Liver (tissue), 9 donors: Measurements from ENCODE around the gene PDGFB. TPM values are rescaled to one million over a fixed set of nuclear protein-coding genes. Genes with fewer than 3 reads are reported as not detected.

Experiments used
- DNase-seq: peaks from one replicate; pipeline ENCODE4 v3.0.0-alpha.2; 2017; ENCODE audit warnings: low spot score
- H3K27ac ChIP-seq, 2 donors: one replicate each; pipeline ENCODE4 v1.7.0; 2013; ENCODE audit warnings: inconsistent platforms in 2 of 2, low read length in 2 of 2, control low read depth in 1 of 2, low read depth in 1 of 2, mild to moderate bottlenecking in 1 of 2
- H3K27me3 ChIP-seq, 4 donors: one replicate each; pipeline versions ENCODE4 v1.6.1 to v1.7.0; 2013; ENCODE audit warnings: low read length in 3 of 4, inconsistent platforms in 1 of 4, mild to moderate bottlenecking in 1 of 4, moderate library complexity in 1 of 4; ENCODE audit not compliant: control insufficient read depth in 4 of 4, insufficient read depth in 4 of 4
- H3K36me3 ChIP-seq, 4 donors: one replicate each; pipeline versions ENCODE4 v1.6.1 to v1.7.0; 2013; ENCODE audit warnings: low read length in 3 of 4, mild to moderate bottlenecking in 3 of 4, low read depth in 1 of 4, moderate library complexity in 1 of 4; ENCODE audit not compliant: control insufficient read depth in 4 of 4, insufficient read depth in 3 of 4
- H3K4me1 ChIP-seq, 4 donors: one replicate each; pipeline versions ENCODE4 v1.6.1 to v1.7.0; 2013; ENCODE audit warnings: low read length in 3 of 4, mild to moderate bottlenecking in 3 of 4, moderate library complexity in 1 of 4; ENCODE audit not compliant: control insufficient read depth in 4 of 4, insufficient read depth in 4 of 4
- H3K4me3 ChIP-seq, 3 donors: one replicate each; pipeline versions ENCODE4 v1.6.1 to v1.7.0; 2013; ENCODE audit warnings: low read length in 3 of 3, control low read depth in 1 of 3, low read depth in 1 of 3, mild to moderate bottlenecking in 1 of 3
- H3K9ac ChIP-seq, 2 donors: one replicate each; pipeline ENCODE4 v1.7.0; 2013; ENCODE audit warnings: low read length in 2 of 2, mild to moderate bottlenecking in 2 of 2, moderate library complexity in 2 of 2, control low read depth in 1 of 2, low read depth in 1 of 2
- H3K9me3 ChIP-seq, 4 donors: one replicate each; pipeline versions ENCODE4 v1.6.1 to v1.7.0; 2013; ENCODE audit warnings: low read length in 3 of 4; ENCODE audit not compliant: control insufficient read depth in 4 of 4
- FOXA1 ChIP-seq: IDR thresholded peaks from 2 replicates; pipeline ENCODE4 v1.6.1; 2016; ENCODE audit warnings: antibody characterized with exemption
- FOXA2 ChIP-seq: IDR thresholded peaks from 2 replicates; pipeline ENCODE4 v1.6.1; 2016; ENCODE audit warnings: antibody characterized with exemption
- GABPA ChIP-seq, 2 donors: IDR thresholded peaks in 1 of 2; conservative IDR thresholded peaks in 1 of 2; 2 replicates each; pipeline ENCODE4 v1.6.1; 2016; ENCODE audit warnings: antibody characterized with exemption in 2 of 2, mild to moderate bottlenecking in 1 of 2, moderate library complexity in 1 of 2
- HNF4A ChIP-seq, 2 donors: conservative IDR thresholded peaks; 2 replicates each; pipeline ENCODE4 v1.6.1; 2016; ENCODE audit warnings: antibody characterized with exemption in 2 of 2, mild to moderate bottlenecking in 2 of 2
- HNF4G ChIP-seq: IDR thresholded peaks from 2 replicates; pipeline ENCODE4 v1.6.1; 2016; ENCODE audit warnings: antibody characterized with exemption
- RAD21 ChIP-seq, 2 donors: IDR thresholded peaks; 2 replicates each; pipeline ENCODE4 v1.6.1; 2016; ENCODE audit warnings: antibody characterized with exemption in 2 of 2, mild to moderate bottlenecking in 2 of 2
- RXRA ChIP-seq, 2 donors: IDR thresholded peaks; 2 replicates each; pipeline ENCODE4 v1.6.1; 2017 to 2018; ENCODE audit warnings: antibody characterized with exemption in 2 of 2, mild to moderate bottlenecking in 1 of 2
- SP1 ChIP-seq: IDR thresholded peaks from 2 replicates; pipeline ENCODE4 v1.6.1; 2018; ENCODE audit warnings: antibody characterized with exemption, mild to moderate bottlenecking
- TAF1 ChIP-seq: conservative IDR thresholded peaks from 2 replicates; pipeline ENCODE4 v1.6.1; 2016; ENCODE audit warnings: antibody characterized with exemption, mild to moderate bottlenecking
- YY1 ChIP-seq: IDR thresholded peaks from 2 replicates; pipeline ENCODE4 v1.6.1; 2016; ENCODE audit warnings: antibody characterized with exemption, mild to moderate bottlenecking
- WGBS: extraction: QIAGEN DNeasy Blood & Tissue Kit; methylation state at CpG from one replicate; pipeline ENCODE4 v1.1.7; 2013; 5-methylcytosine and 5-hydroxymethylcytosine counted together
- polyA plus RNA-seq, 2 donors: library from polyadenylated mRNA; stranded (reverse) in 1 of 2; unstranded in 1 of 2; fragments of 200-250 nt in 1 of 2; fragments of >200 nt in 1 of 2; fragmentation: Nextera tagmentation in 1 of 2; extraction: Ambion mirVana in 1 of 2; gene quantifications; one replicate each; pipeline versions ENCODE4 v1.2.1 to v1.2.3, GENCODE V29; 2013 to 2015
- total RNA-seq, 2 donors: library from RNA; depleted of rRNA; stranded (reverse); fragments of >200 nt; gene quantifications; one replicate each; pipeline ENCODE4 v1.2.3, GENCODE V29; 2014
- TF ChIP-seq, protein P1 (sequence below): IDR thresholded peaks from 2 replicates; pipeline ENCODE4 v1.6.1; 2016; ENCODE audit warnings: antibody characterized with exemption
- TF ChIP-seq, protein P2 (sequence below): IDR thresholded peaks from 2 replicates; pipeline ENCODE4 v1.6.1; 2016; ENCODE audit warnings: antibody characterized with exemption
- TF ChIP-seq, protein P3 (sequence below): IDR thresholded peaks from 2 replicates; pipeline ENCODE4 v1.6.1; 2016; ENCODE audit warnings: antibody characterized with exemption
- TF ChIP-seq, protein P4 (sequence below): IDR thresholded peaks from 2 replicates; pipeline ENCODE4 v1.6.1; 2016; ENCODE audit warnings: antibody characterized with exemption, mild to moderate bottlenecking
- donor health status: healthy.
- donor health status: healthy.
- donor health status: healthy.
- donor health status: healthy.
- donor health status: healthy.

PDGFB gene
- total and polyA plus RNA-seq, 4 donors: 0.25 to 4.5 (median 1.7) TPM

DNA sequence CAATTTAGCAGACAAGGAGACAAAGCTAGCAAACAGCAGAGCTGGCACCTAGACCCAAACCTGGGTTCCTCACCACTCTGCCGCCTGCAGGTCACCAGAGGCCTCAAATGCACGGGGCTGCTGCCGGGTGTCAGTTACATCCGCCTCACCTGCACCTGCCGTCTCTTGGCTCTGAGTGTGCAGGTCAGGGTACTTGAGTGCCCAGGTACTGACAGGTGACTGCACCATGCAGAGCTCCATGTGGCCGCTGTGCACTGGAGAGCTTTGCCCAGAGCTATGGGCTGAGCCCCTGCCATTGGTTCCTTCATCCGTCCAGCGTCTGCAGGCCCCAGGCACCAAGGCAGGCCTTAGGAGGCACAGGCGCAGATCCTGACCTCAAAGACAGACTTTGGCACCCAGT, 35.0 kb downstream of the PDGFB start:
- Histone ChIP-seq H3K9ac (no peak overlapping the region), H3K27me3 (no peaks in the 10 kb centered on the region), H3K4me3 (no peak overlapping the region), H3K27ac (no peak overlapping the region), H3K4me1 (no peaks in the 10 kb centered on the region), H3K9me3 (no peaks in the 10 kb centered on the region), H3K36me3 (peaks cover 0 to 1% (median 0%) of the 10 kb centered on the region in 4 donors)
- no peak for DNase-seq
- WGBS: 94% methylated on average over 9 of the region's 9 CpGs
- TF ChIP-seq HNF4A (conservative IDR thresholded peaks at IDR 0.05): no peak
- no peak for TF ChIP-seq SP1
- TF ChIP-seq, protein P1, sequence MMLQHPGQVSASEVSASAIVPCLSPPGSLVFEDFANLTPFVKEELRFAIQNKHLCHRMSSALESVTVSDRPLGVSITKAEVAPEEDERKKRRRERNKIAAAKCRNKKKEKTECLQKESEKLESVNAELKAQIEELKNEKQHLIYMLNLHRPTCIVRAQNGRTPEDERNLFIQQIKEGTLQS: no peak
- TF ChIP-seq TAF1: no peak
- TF ChIP-seq RXRA (IDR thresholded peaks at IDR 0.05): no peak
- no peak for TF ChIP-seq HNF4G
- TF ChIP-seq, protein P2, sequence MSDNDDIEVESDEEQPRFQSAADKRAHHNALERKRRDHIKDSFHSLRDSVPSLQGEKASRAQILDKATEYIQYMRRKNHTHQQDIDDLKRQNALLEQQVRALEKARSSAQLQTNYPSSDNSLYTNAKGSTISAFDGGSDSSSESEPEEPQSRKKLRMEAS: no peak
- no peak for TF ChIP-seq GABPA (IDR thresholded peaks at IDR 0.05 in 1 of 2, conservative IDR thresholded peaks at IDR 0.05 in 1 of 2)
- TF ChIP-seq FOXA2: no peak
- TF ChIP-seq, protein P3, sequence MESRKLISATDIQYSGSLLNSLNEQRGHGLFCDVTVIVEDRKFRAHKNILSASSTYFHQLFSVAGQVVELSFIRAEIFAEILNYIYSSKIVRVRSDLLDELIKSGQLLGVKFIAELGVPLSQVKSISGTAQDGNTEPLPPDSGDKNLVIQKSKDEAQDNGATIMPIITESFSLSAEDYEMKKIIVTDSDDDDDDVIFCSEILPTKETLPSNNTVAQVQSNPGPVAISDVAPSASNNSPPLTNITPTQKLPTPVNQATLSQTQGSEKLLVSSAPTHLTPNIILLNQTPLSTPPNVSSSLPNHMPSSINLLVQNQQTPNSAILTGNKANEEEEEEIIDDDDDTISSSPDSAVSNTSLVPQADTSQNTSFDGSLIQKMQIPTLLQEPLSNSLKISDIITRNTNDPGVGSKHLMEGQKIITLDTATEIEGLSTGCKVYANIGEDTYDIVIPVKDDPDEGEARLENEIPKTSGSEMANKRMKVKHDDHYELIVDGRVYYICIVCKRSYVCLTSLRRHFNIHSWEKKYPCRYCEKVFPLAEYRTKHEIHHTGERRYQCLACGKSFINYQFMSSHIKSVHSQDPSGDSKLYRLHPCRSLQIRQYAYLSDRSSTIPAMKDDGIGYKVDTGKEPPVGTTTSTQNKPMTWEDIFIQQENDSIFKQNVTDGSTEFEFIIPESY: no peak
- TF ChIP-seq RAD21 (IDR thresholded peaks at IDR 0.05): no peak
- no peak for TF ChIP-seq FOXA1
- TF ChIP-seq YY1: no peak

DNA sequence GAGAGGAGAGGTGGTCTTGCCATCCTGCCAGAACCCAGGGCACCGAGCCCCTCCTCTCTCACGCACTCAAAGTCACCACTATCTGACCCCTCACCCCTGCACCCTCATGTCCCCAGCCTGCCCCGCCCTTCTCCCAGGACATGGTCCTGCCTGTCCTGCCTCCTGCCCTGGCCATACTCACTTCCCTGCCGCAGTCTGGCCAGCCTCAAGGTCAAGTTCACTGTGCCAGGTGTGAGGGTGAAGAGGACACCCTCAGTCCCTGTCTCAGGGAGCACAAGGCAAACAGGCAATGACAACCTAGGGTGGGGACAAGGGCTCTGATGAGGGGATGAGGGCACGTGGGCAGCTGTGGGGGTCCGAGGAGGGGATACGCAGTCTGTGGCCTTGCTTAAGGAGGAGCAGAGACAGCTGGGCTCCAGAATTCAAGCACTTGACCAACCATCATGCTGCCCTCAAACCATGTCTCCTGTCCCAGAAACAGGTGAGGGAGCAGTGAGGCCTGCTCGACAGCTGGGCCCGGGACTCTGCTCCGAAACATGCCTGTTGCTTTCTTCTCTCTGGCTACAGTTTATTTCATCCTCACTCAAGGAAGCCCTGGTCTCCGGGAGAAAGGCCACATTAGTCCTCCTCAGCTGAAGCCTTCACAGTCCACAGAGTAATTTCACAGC, 36.6 kb downstream of the PDGFB start:
- H3K4me1 ChIP-seq: no peaks in the 10 kb centered on the region
- 88% methylated on average over 11 of the region's 11 CpGs for WGBS
- H3K4me3 ChIP-seq: no peak overlapping the region
- no peaks in the 10 kb centered on the region for H3K27me3 ChIP-seq
- no peaks in the 10 kb centered on the region for H3K9me3 ChIP-seq
- H3K27ac ChIP-seq: no peak overlapping the region
- H3K36me3 ChIP-seq: peaks cover 0 to 1% (median 0%) of the 10 kb centered on the region in 4 donors
- H3K9ac ChIP-seq: no peak overlapping the region
- DNase-seq: no peak
- TF ChIP-seq, protein P4, sequence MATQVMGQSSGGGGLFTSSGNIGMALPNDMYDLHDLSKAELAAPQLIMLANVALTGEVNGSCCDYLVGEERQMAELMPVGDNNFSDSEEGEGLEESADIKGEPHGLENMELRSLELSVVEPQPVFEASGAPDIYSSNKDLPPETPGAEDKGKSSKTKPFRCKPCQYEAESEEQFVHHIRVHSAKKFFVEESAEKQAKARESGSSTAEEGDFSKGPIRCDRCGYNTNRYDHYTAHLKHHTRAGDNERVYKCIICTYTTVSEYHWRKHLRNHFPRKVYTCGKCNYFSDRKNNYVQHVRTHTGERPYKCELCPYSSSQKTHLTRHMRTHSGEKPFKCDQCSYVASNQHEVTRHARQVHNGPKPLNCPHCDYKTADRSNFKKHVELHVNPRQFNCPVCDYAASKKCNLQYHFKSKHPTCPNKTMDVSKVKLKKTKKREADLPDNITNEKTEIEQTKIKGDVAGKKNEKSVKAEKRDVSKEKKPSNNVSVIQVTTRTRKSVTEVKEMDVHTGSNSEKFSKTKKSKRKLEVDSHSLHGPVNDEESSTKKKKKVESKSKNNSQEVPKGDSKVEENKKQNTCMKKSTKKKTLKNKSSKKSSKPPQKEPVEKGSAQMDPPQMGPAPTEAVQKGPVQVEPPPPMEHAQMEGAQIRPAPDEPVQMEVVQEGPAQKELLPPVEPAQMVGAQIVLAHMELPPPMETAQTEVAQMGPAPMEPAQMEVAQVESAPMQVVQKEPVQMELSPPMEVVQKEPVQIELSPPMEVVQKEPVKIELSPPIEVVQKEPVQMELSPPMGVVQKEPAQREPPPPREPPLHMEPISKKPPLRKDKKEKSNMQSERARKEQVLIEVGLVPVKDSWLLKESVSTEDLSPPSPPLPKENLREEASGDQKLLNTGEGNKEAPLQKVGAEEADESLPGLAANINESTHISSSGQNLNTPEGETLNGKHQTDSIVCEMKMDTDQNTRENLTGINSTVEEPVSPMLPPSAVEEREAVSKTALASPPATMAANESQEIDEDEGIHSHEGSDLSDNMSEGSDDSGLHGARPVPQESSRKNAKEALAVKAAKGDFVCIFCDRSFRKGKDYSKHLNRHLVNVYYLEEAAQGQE: no peak
- TF ChIP-seq TAF1: no peak
- no peak for TF ChIP-seq SP1
- no peak for TF ChIP-seq RAD21 (IDR thresholded peaks at IDR 0.05)
- no peak for TF ChIP-seq HNF4A (conservative IDR thresholded peaks at IDR 0.05)
